Loucy (cell line): Measurements from ENCODE around the gene VSTM1.

Experiments
- EZH2phosphoT487 ChIP-seq: fragments of 200-600 bp; IDR thresholded peaks from 2 replicates; pipeline ENCODE4 v1.6.1; 2018; ENCODE audit warnings: antibody characterized with exemption, mild to moderate bottlenecking, moderate library complexity, borderline replicate concordance
- TF ChIP-seq, protein P1 (sequence below): fragments of 200-600 bp; sonication (generic); conservative IDR thresholded peaks from 2 replicates; pipeline ENCODE4 v1.5.1; 2014; ENCODE audit warnings: mild to moderate bottlenecking, antibody characterized with exemption, low read length

DNA sequence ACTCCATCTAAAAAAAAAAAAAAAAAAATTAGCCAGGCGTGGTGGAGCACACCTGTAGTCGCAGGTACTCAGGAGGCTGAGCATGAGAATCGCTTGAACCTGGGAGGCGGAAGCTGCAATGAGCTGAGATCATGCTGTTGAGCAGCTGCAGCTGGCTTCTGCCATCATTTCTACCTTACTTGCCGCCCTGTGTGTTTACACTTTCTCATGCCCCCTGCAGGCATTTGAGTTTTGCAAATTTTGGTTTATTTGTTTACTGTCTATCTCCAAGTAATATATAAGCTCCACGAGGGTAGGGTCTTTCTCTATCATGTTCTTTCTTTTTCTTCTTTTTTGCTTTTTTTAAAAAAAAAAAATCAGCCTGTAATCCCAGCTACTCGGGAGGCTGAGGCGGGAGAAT lies 54.3 kb downstream of the VSTM1 start:
- TF ChIP-seq, protein P1, sequence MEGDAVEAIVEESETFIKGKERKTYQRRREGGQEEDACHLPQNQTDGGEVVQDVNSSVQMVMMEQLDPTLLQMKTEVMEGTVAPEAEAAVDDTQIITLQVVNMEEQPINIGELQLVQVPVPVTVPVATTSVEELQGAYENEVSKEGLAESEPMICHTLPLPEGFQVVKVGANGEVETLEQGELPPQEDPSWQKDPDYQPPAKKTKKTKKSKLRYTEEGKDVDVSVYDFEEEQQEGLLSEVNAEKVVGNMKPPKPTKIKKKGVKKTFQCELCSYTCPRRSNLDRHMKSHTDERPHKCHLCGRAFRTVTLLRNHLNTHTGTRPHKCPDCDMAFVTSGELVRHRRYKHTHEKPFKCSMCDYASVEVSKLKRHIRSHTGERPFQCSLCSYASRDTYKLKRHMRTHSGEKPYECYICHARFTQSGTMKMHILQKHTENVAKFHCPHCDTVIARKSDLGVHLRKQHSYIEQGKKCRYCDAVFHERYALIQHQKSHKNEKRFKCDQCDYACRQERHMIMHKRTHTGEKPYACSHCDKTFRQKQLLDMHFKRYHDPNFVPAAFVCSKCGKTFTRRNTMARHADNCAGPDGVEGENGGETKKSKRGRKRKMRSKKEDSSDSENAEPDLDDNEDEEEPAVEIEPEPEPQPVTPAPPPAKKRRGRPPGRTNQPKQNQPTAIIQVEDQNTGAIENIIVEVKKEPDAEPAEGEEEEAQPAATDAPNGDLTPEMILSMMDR: no peak
- TF ChIP-seq EZH2phosphoT487: no peak
